Cardiac muscle cell (in vitro differentiated cells and primary cell): ENCODE data around the gene RAPGEF1. TPM values are rescaled to one million over a fixed set of nuclear protein-coding genes. Genes with fewer than 3 reads are reported as not detected.

Experiments
- DNase-seq, 2 donors: peaks; one replicate each; pipeline versions ENCODE4 v3.0.0 to v3.0.0-alpha.2; 2010 to 2017; ENCODE audit warnings: low read depth in 1 of 2, low spot score in 1 of 2
- H3K27ac ChIP-seq: fragments of 200-600 bp; sonication (generic); 2 replicates; pipeline ENCODE4 v1.5.1; 2016
- H3K27me3 ChIP-seq: fragments of 200-600 bp; sonication (generic); 2 replicates; pipeline ENCODE4 v1.6.0; 2016; ENCODE audit warnings: control low read depth
- H3K36me3 ChIP-seq: fragments of 200-600 bp; sonication (generic); 2 replicates; pipeline ENCODE4 v1.5.1; 2016; ENCODE audit warnings: control low read depth
- H3K4me1 ChIP-seq: fragments of 200-600 bp; sonication (generic); 2 replicates; pipeline ENCODE4 v1.8.1; 2017; ENCODE audit warnings: low read depth, mild to moderate bottlenecking, mixed run types
- H3K4me3 ChIP-seq: fragments of 200-600 bp; sonication (generic); 2 replicates; pipeline ENCODE4 v1.5.1; 2016; ENCODE audit warnings: mild to moderate bottlenecking
- H3K9me3 ChIP-seq: fragments of 200-600 bp; sonication (generic); 2 replicates; pipeline ENCODE4 v1.5.1; 2017; ENCODE audit warnings: low read depth, mild to moderate bottlenecking, control low read depth
- CTCF ChIP-seq: IDR thresholded peaks from 2 replicates; pipeline ENCODE4 v1.5.1; 2012; ENCODE audit warnings: low read depth, mild to moderate bottlenecking, low read length
- polyA plus RNA-seq: library from polyadenylated mRNA; unstranded; fragments of >200 nt; fragmentation: Nextera tagmentation; extraction: Ambion mirVana; gene quantifications from 2 replicates; pipeline ENCODE4 v1.2.1, GENCODE V29; 2016
- total RNA-seq: library from RNA; depleted of rRNA; stranded (reverse); fragments of >200 nt; gene quantifications from 2 replicates; pipeline ENCODE4 v1.2.3, GENCODE V29; 2016

Gene RAPGEF1
- total and polyA plus RNA-seq, 2 experiments from 2014 or later = 42.1 to 51.1 TPM

GRCh38 chr9:131621551-131622358 is 118.1 kb downstream of the RAPGEF1 start:
- Histone ChIP-seq H3K9me3 (no peaks in the 10 kb centered on the region), H3K4me3 (no peak overlapping the region), H3K36me3 (peaks cover 4% of the 10 kb centered on the region), H3K27ac (no peak overlapping the region), H3K4me1 (peaks cover 5% of the 10 kb centered on the region), H3K27me3 (no peaks in the 10 kb centered on the region)
- no peak for DNase-seq
- TF ChIP-seq CTCF = no peak

GRCh38 chr9:131620764-131621520 is 118.9 kb downstream of the RAPGEF1 start:
- Histone ChIP-seq H3K4me1 (peaks cover 5% of the 10 kb centered on the region), H3K36me3 (peaks cover 4% of the 10 kb centered on the region)

GRCh38 chr9:131619680-131620079 is 120.2 kb downstream of the RAPGEF1 start:
- peaks cover 4% of the 10 kb centered on the region for H3K36me3 ChIP-seq
- no peaks in the 10 kb centered on the region for H3K27me3 ChIP-seq
- no peak for DNase-seq
- H3K27ac ChIP-seq = no peak overlapping the region
- peaks cover 5% of the 10 kb centered on the region for H3K4me1 ChIP-seq
- no peak overlapping the region for H3K4me3 ChIP-seq
- no peak for TF ChIP-seq CTCF
- H3K9me3 ChIP-seq = no peaks in the 10 kb centered on the region

More at GRCh38 chr9:131620764-131621520, 118.9 kb downstream of the RAPGEF1 start:
- Histone ChIP-seq H3K4me3 (no peak overlapping the region), H3K27me3 (no peaks in the 10 kb centered on the region), H3K9me3 (no peaks in the 10 kb centered on the region), H3K27ac (no peak overlapping the region)
- no peak for TF ChIP-seq CTCF
- DNase-seq = no peak

GRCh38 chr9:131618785-131619184 is 121.1 kb downstream of the RAPGEF1 start:
- no peak overlapping the region for H3K4me3 ChIP-seq

GRCh38 chr9:131618071-131618479 is 121.8 kb downstream of the RAPGEF1 start:
- H3K27ac ChIP-seq = no peak overlapping the region
- peak; percentile 41 to 52 for DNase-seq
- H3K36me3 ChIP-seq = peaks cover 4% of the 10 kb centered on the region
- TF ChIP-seq CTCF = no peak
- no peaks in the 10 kb centered on the region for H3K27me3 ChIP-seq
- no peak overlapping the region for H3K4me3 ChIP-seq
- H3K4me1 ChIP-seq = peaks cover 5% of the 10 kb centered on the region
- no peaks in the 10 kb centered on the region for H3K9me3 ChIP-seq

More at GRCh38 chr9:131618785-131619184, 121.1 kb downstream of the RAPGEF1 start:
- no peaks in the 10 kb centered on the region for H3K9me3 ChIP-seq
- H3K4me1 ChIP-seq = peaks cover 5% of the 10 kb centered on the region
- H3K36me3 ChIP-seq = peaks cover 4% of the 10 kb centered on the region
- no peaks in the 10 kb centered on the region for H3K27me3 ChIP-seq
- no peak for TF ChIP-seq CTCF
- no peak overlapping the region for H3K27ac ChIP-seq
- no peak for DNase-seq
